Kidney glomerular epithelial cell (primary cell): ENCODE results near the gene SSH2.
A peak's percentile ranks its signal among the peaks of the same experiment; 100 is the strongest.
"Not testable (repeated sequence)": the region's sequence is repeated elsewhere in the genome, so short reads cannot be mapped to it uniquely, and the experiment has no call there.

Experiments used
- DNase-seq: peaks from one replicate; lab custom pipeline; 2025; lab: John Stamatoyannopoulos, UW

SSH2 gene

GRCh38 chr17:29664743-29665480 is 265.1 kb downstream of the SSH2 start:
- DNase-seq = no peak

GRCh38 chr17:29663155-29663554 is 266.9 kb downstream of the SSH2 start:
- peak; percentile 7 for DNase-seq

GRCh38 chr17:29661213-29661612 is 268.8 kb downstream of the SSH2 start:
- no peak for DNase-seq

- DNase-seq = no peak
Measured at GRCh38 chr17:29659155-29659554, 270.9 kb downstream of the SSH2 start.

GRCh38 chr17:29655323-29655722 is 274.7 kb downstream of the SSH2 start:
- no peak for DNase-seq

- no peak for DNase-seq
Measured at GRCh38 chr17:29653995-29654714, 275.9 kb downstream of the SSH2 start.

GRCh38 chr17:29652976-29653375 is 277.1 kb downstream of the SSH2 start:
- DNase-seq = no peak

- DNase-seq = not testable (repeated sequence)
Measured at GRCh38 chr17:29651913-29652312, 278.1 kb downstream of the SSH2 start.

- no peak for DNase-seq
Measured at GRCh38 chr17:29650396-29650795, 279.6 kb downstream of the SSH2 start.

- no peak for DNase-seq
Measured at GRCh38 chr17:29649359-29649758, 280.7 kb downstream of the SSH2 start.

- DNase-seq = no peak
Measured at GRCh38 chr17:29648005-29648404, 282.0 kb downstream of the SSH2 start.

- DNase-seq = no peak
Measured at GRCh38 chr17:29645515-29646051, 284.4 kb downstream of the SSH2 start.

- no peak for DNase-seq
Measured at GRCh38 chr17:29643817-29644160, 286.2 kb downstream of the SSH2 start.

- no peak for DNase-seq
Measured at GRCh38 chr17:29642171-29642611, 287.8 kb downstream of the SSH2 start.

GRCh38 chr17:29640981-29641642 is 288.9 kb downstream of the SSH2 start:
- DNase-seq = no peak

- no peak for DNase-seq
Measured at GRCh38 chr17:29640413-29640812, 289.6 kb downstream of the SSH2 start.

GRCh38 chr17:29633886-29634285 is 296.1 kb downstream of the SSH2 start:
- no peak for DNase-seq

GRCh38 chr17:29630630-29631193 is 299.3 kb downstream of the SSH2 start:
- no peak for DNase-seq

- no peak for DNase-seq
Measured at GRCh38 chr17:29629839-29630238, 300.2 kb downstream of the SSH2 start.

GRCh38 chr17:29628644-29629043 is 301.4 kb downstream of the SSH2 start:
- no peak for DNase-seq

- DNase-seq = no peak
Measured at GRCh38 chr17:29627951-29628350, 302.1 kb downstream of the SSH2 start.

GRCh38 chr17:29625037-29625750 is 304.8 kb downstream of the SSH2 start:
- no peak for DNase-seq
